HEK293 (cell line): ENCODE results near the gene OR4N2.
"Not testable (repeated sequence)": the region's sequence is repeated elsewhere in the genome, so short reads cannot be mapped to it uniquely, and the experiment has no call there.

Experiments
- CTCF ChIA-PET: fragments of 350-600 bp; formaldehyde crosslinking; extraction: SDS; loops from one replicate; lab custom pipeline; 2021; ENCODE audit warnings: antibody characterized with exemption; lab: Yijun Ruan, JAX
- POLR2A ChIA-PET: fragments of 300-600 bp; formaldehyde crosslinking; extraction: SDS; loops from one replicate; lab custom pipeline; 2020; ENCODE audit warnings: antibody characterized with exemption, inconsistent platforms; lab: Yijun Ruan, JAX
- H3K27ac ChIP-seq: fragments of 200-500 bp; sonication (Bioruptor generic); 2 replicates; pipeline ENCODE4 v1.5.1; 2014; ENCODE audit warnings: low read depth, low read length, control low read depth, inconsistent platforms; ENCODE audit errors: extremely low read depth
- H3K36me3 ChIP-seq, 2 experiments: fragments of 200-500 bp in 1 of 2; sonication (Bioruptor generic) in 1 of 2; 1 replicate in 1 of 2; 2 replicates in 1 of 2; pipeline ENCODE4 v1.5.1; 2014 to 2017; ENCODE audit warnings: inconsistent platforms in 2 of 2, low read length in 2 of 2; ENCODE audit not compliant: control insufficient read depth in 2 of 2, insufficient read depth in 1 of 2
- H3K4me1 ChIP-seq: fragments of 200-500 bp; sonication (Bioruptor generic); 2 replicates; pipeline ENCODE4 v1.5.1; 2014; ENCODE audit warnings: mild to moderate bottlenecking, low read length, inconsistent platforms; ENCODE audit not compliant: control insufficient read depth, insufficient read depth
- H3K4me3 ChIP-seq: 2 replicates; pipeline ENCODE4 v1.5.1; 2011; ENCODE audit warnings: low read depth, mild to moderate bottlenecking, control low read depth, low read length, moderate library complexity
- H3K9me3 ChIP-seq: fragments of 200-500 bp; sonication (Bioruptor generic); 2 replicates; pipeline ENCODE4 v1.5.1; 2014; ENCODE audit warnings: low read depth, low read length, inconsistent platforms; ENCODE audit not compliant: control insufficient read depth, insufficient read depth
- GLIS1 ChIP-seq: fragments of 450-650 bp; formaldehyde crosslinking; IDR thresholded peaks from 2 replicates; pipeline ENCODE4 v1.5.1; 2016; ENCODE audit warnings: missing biosample characterization, missing genetic modification characterization
- IKZF3 ChIP-seq: fragments of 450-650 bp; IDR thresholded peaks from 2 replicates; pipeline ENCODE4 v1.5.0; 2018; ENCODE audit warnings: missing biosample characterization, mild to moderate bottlenecking, missing genetic modification characterization, moderate library complexity
- KLF8 ChIP-seq: fragments of 450-650 bp; formaldehyde crosslinking; IDR thresholded peaks from 2 replicates; pipeline ENCODE4 v1.5.1; 2016; ENCODE audit warnings: missing biosample characterization, missing genetic modification characterization
- PRDM6 ChIP-seq: fragments of 450-650 bp; formaldehyde crosslinking; IDR thresholded peaks from 2 replicates; pipeline ENCODE4 v1.5.1; 2017; ENCODE audit warnings: missing biosample characterization, missing genetic modification characterization
- ZBTB11 ChIP-seq: fragments of 450-650 bp; formaldehyde crosslinking; conservative IDR thresholded peaks from 2 replicates; pipeline ENCODE4 v1.5.1; 2016; ENCODE audit warnings: low read depth, missing biosample characterization, missing genetic modification characterization
- ZNF202 ChIP-seq: fragments of 450-650 bp; formaldehyde crosslinking; IDR thresholded peaks from 2 replicates; pipeline ENCODE4 v1.5.1; 2016; ENCODE audit warnings: missing biosample characterization, missing genetic modification characterization, borderline replicate concordance
- ZNF223 ChIP-seq: fragments of 450-650 bp; formaldehyde crosslinking; IDR thresholded peaks from 2 replicates; pipeline ENCODE4 v1.5.1; 2016; ENCODE audit warnings: missing biosample characterization, missing genetic modification characterization
- ZNF548 ChIP-seq: fragments of 450-650 bp; formaldehyde crosslinking; IDR thresholded peaks from 2 replicates; pipeline ENCODE4 v1.5.1; 2016; ENCODE audit warnings: missing biosample characterization, missing genetic modification characterization
- ZNF791 ChIP-seq: fragments of 450-650 bp; formaldehyde crosslinking; IDR thresholded peaks from 2 replicates; pipeline ENCODE4 v1.5.1; 2016; ENCODE audit warnings: missing biosample characterization, missing genetic modification characterization
- ZNF843 ChIP-seq: fragments of 450-650 bp; formaldehyde crosslinking; IDR thresholded peaks from 2 replicates; pipeline ENCODE4 v1.5.1; 2016; ENCODE audit warnings: missing biosample characterization, missing genetic modification characterization
- TF ChIP-seq, protein P1 (sequence below): fragments of 450-650 bp; formaldehyde crosslinking; IDR thresholded peaks from 2 replicates; pipeline ENCODE4 v1.5.1; 2016; ENCODE audit warnings: missing biosample characterization, missing genetic modification characterization

The OR4N2 gene

GRCh38 chr14:19801118-19801464, 2.5 kb upstream of the OR4N2 start:
- Histone ChIP-seq H3K9me3 (no peaks in the 10 kb centered on the region), H3K4me1 (no peaks in the 10 kb centered on the region), H3K4me3 (no peak overlapping the region), H3K27ac (no peak overlapping the region), H3K36me3 (no peaks in the 10 kb centered on the region)
- no peak for TF ChIP-seq ZNF223 (tag by site-specific recombination)
- TF ChIP-seq GLIS1: no peak
- no peak for TF ChIP-seq ZNF548 (tag by site-specific recombination)
- no peak for TF ChIP-seq ZNF791 (tag by site-specific recombination)
- TF ChIP-seq ZNF202 (tag by site-specific recombination): no peak
- TF ChIP-seq, protein P1, sequence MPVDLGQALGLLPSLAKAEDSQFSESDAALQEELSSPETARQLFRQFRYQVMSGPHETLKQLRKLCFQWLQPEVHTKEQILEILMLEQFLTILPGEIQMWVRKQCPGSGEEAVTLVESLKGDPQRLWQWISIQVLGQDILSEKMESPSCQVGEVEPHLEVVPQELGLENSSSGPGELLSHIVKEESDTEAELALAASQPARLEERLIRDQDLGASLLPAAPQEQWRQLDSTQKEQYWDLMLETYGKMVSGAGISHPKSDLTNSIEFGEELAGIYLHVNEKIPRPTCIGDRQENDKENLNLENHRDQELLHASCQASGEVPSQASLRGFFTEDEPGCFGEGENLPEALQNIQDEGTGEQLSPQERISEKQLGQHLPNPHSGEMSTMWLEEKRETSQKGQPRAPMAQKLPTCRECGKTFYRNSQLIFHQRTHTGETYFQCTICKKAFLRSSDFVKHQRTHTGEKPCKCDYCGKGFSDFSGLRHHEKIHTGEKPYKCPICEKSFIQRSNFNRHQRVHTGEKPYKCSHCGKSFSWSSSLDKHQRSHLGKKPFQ (tag by site-specific recombination): no peak
- no peak for TF ChIP-seq PRDM6
- no peak for TF ChIP-seq ZBTB11
- no peak for TF ChIP-seq KLF8 (tag by site-specific recombination)
- no peak for TF ChIP-seq ZNF843 (tag by site-specific recombination)
- no peak for TF ChIP-seq IKZF3 (tag by site-specific recombination)
- POLR2A ChIA-PET: no interaction called here
- CTCF ChIA-PET: no interaction called here

GRCh38 chr14:19813171-19813920, 9.8 kb downstream of the OR4N2 start:
- POLR2A ChIA-PET, H3K9me3 ChIP-seq, H3K4me1 ChIP-seq, H3K36me3 ChIP-seq, H3K27ac ChIP-seq, H3K4me3 ChIP-seq, CTCF ChIA-PET: not testable (repeated sequence)

DNA sequence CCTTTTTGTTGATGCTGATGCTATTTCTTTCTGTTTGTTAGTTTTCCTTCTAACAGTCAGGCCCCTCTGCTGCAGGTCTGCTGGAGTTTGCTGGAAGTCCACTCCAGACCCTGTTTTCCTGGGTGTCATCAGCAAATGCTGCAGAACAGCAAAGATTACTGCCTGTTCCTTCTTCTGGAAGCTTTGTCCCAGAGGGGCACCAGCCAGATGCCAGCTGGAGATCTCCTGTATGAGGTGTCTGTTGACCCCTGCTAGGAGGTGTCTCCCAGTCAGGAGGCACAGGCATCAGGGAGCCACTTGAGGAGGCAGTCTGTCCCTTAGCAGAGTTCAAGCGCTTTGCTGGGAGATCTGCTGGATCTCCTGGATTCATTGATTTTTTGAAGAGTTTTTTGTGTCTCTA, 16.3 kb downstream of the OR4N2 start:
- H3K4me1 ChIP-seq, H3K36me3 ChIP-seq, CTCF ChIA-PET, POLR2A ChIA-PET, H3K4me3 ChIP-seq, H3K27ac ChIP-seq, H3K9me3 ChIP-seq: not testable (repeated sequence)

DNA sequence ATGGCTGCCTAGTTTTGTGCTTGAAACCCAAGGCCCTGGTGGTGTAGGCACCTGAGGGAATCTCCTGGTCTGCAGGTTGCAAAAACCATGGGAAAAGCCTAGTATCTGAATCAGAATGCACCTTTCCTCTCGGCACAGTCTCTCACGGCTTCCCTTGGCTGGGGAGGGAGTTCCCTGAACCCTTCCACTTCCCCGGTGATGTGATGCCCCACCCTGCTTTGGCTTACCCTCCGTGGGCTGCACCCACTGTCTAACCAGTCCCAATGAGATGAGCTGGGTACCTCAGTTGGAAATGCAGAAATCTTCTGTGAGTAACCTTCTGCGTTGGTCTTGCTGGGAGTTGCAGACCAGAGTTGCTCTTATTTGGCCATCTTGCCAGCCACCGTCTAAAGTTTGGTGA, 17.4 kb downstream of the OR4N2 start:
- H3K9me3 ChIP-seq, H3K27ac ChIP-seq, POLR2A ChIA-PET, H3K4me3 ChIP-seq, H3K36me3 ChIP-seq, CTCF ChIA-PET, H3K4me1 ChIP-seq: not testable (repeated sequence)
